K562 (cell line): Measurements from ENCODE around the gene BPNT1. TPM values are rescaled to one million over a fixed set of nuclear protein-coding genes. Genes with fewer than 3 reads are reported as not detected.

Experiments used
- E2F4 ChIP-seq: sonication (generic); formaldehyde crosslinking; IDR thresholded peaks from 2 replicates; pipeline ENCODE4 v1.8.0; 2022; ENCODE audit warnings: mild to moderate bottlenecking, low read depth, missing genetic modification reagents
- MCM3 ChIP-seq: fragments of 450-650 bp; IDR thresholded peaks from 2 replicates; pipeline ENCODE4 v1.6.1; 2016
- NRF1 ChIP-seq, 2 experiments: fragments of 450-650 bp; IDR thresholded peaks in 1 of 2; conservative IDR thresholded peaks in 1 of 2; 2 replicates each; pipeline ENCODE4 v1.6.1; 2014; ENCODE audit warnings: mild to moderate bottlenecking in 2 of 2
- PKNOX1 ChIP-seq: fragments of 450-650 bp; IDR thresholded peaks from 2 replicates; pipeline ENCODE4 v1.6.1; 2016
- PTRF ChIP-seq: fragments of 450-650 bp; IDR thresholded peaks from 2 replicates; pipeline ENCODE4 v1.6.1; 2016; ENCODE audit warnings: mild to moderate bottlenecking, missing genetic modification characterization, missing compliant biosample characterization
- RBBP5 ChIP-seq: fragments of 200-600 bp; sonication (generic); IDR thresholded peaks from 2 replicates; pipeline ENCODE4 v1.6.1; 2012; ENCODE audit warnings: borderline replicate concordance, mild to moderate bottlenecking, low read length, control low read depth, inconsistent platforms; ENCODE audit not compliant: insufficient read depth, poor library complexity, severe bottlenecking
- SPI1 ChIP-seq: IDR thresholded peaks from 2 replicates; pipeline ENCODE4 v1.6.1; 2011; ENCODE audit warnings: low read depth, low read length, control low read depth, borderline replicate concordance
- TAF1 ChIP-seq: IDR thresholded peaks from 2 replicates; pipeline ENCODE4 v1.6.1; 2011; ENCODE audit warnings: mild to moderate bottlenecking, low read length, moderate library complexity; ENCODE audit not compliant: insufficient read depth, control insufficient read depth, severe bottlenecking; ENCODE audit errors: extremely low read depth
- THRA ChIP-seq: fragments of 450-650 bp; IDR thresholded peaks from 2 replicates; pipeline ENCODE4 v1.6.1; 2017; ENCODE audit warnings: mild to moderate bottlenecking, moderate library complexity
- VEZF1 ChIP-seq: fragments of 200-800 bp; sonication (Bioruptor generic); IDR thresholded peaks from 2 replicates; pipeline ENCODE4 v1.6.1; 2017; ENCODE audit warnings: missing genetic modification characterization, missing compliant biosample characterization
- ZBED1 ChIP-seq: IDR thresholded peaks from 2 replicates; pipeline ENCODE4 v1.6.1; 2014
- ZBTB49 ChIP-seq: sonication (generic); formaldehyde crosslinking; IDR thresholded peaks from 2 replicates; pipeline ENCODE4 v1.8.0; 2022; ENCODE audit warnings: missing genetic modification reagents, mild to moderate bottlenecking, borderline replicate concordance
- ZBTB8A ChIP-seq: fragments of 450-650 bp; IDR thresholded peaks from 2 replicates; pipeline ENCODE4 v1.6.1; 2018; ENCODE audit warnings: mild to moderate bottlenecking, moderate library complexity; ENCODE audit not compliant: partially characterized antibody
- ZNF165 ChIP-seq: fragments of 250-450 bp; sonication (Bioruptor Pico); IDR thresholded peaks from 2 replicates; pipeline ENCODE4 v1.4.0; 2020; ENCODE audit warnings: borderline replicate concordance
- ZNF274 ChIP-seq: IDR thresholded peaks from 2 replicates; pipeline ENCODE4 v1.6.1; 2011; ENCODE audit warnings: low read depth, mild to moderate bottlenecking, low read length, moderate library complexity, borderline replicate concordance
- ZNF395 ChIP-seq: fragments of 200-800 bp; sonication (Bioruptor generic); IDR thresholded peaks from 2 replicates; pipeline ENCODE4 v1.6.1; 2017; ENCODE audit warnings: missing genetic modification characterization, missing compliant biosample characterization
- ZNF695 ChIP-seq: fragments of 450-650 bp; formaldehyde crosslinking; IDR thresholded peaks from 2 replicates; pipeline ENCODE4 v1.4.0; 2020; ENCODE audit warnings: mild to moderate bottlenecking, moderate library complexity
- ZSCAN32 ChIP-seq: fragments of 450-650 bp; formaldehyde crosslinking; IDR thresholded peaks from 2 replicates; pipeline ENCODE4 v1.4.0; 2020; ENCODE audit warnings: mild to moderate bottlenecking, moderate library complexity
- polyA plus RNA-seq, 8 experiments: library from polyadenylated mRNA; depleted of rRNA in 4 of 8; stranded (reverse) in 5 of 8; unstranded in 3 of 8; fragments of >200 nt; fragmentation: Nextera tagmentation in 2 of 8; fragmentation: Illumina TruSeq in 1 of 8; extraction: Ambion mirVana in 2 of 8; extraction: Trizol in 1 of 8; gene quantifications; 2 replicates each; pipeline versions ENCODE4 v1.2.1 to v1.2.3, GENCODE V29; 2011 to 2014; ENCODE audit warnings: inconsistent platforms in 1 of 8, missing spikeins in 1 of 8
- total RNA-seq, 7 experiments: library from RNA; depleted of rRNA in 6 of 7; stranded (reverse); fragments of >200 nt in 6 of 7; fragmentation: Illumina TruSeq in 2 of 7; extraction: Trizol in 2 of 7; gene quantifications; 2 replicates each; pipeline versions ENCODE4 v1.2.1 to v1.2.3, GENCODE V29; 2011 to 2021; ENCODE audit warnings: low replicate concordance in 1 of 7

The BPNT1 gene
- total and polyA plus RNA-seq, 9 of the 15 experiments (the other 6 are each of a cell fraction or from before 2014, with no cell fraction given) = 30.2 to 73.8 (median 40.5) TPM

- peak; percentile 82 for TF ChIP-seq VEZF1 (CRISPR knock-in tag)
- peak; percentile 90 to 91 for TF ChIP-seq NRF1 (conservative IDR thresholded peaks at IDR 0.05 in 1 of 2, IDR thresholded peaks at IDR 0.05 in 1 of 2)
- TF ChIP-seq ZNF165 (CRISPR knock-in tag) = no peak
- TF ChIP-seq PTRF (tag) = no peak
- peak; percentile 77 for TF ChIP-seq RBBP5
- TF ChIP-seq ZNF695 (CRISPR knock-in tag) = no peak
- TF ChIP-seq THRA = no peak
- TF ChIP-seq E2F4 (CRISPR knock-in tag) = no peak
- TF ChIP-seq ZBTB8A = no peak
- no peak for TF ChIP-seq ZNF274
- no peak for TF ChIP-seq ZSCAN32 (CRISPR knock-in tag)
- TF ChIP-seq ZBTB49 (CRISPR knock-in tag) = no peak
- TF ChIP-seq TAF1 = peak; percentile 71
- no peak for TF ChIP-seq SPI1
- peak; percentile 75 for TF ChIP-seq PKNOX1
- TF ChIP-seq ZBED1 = no peak
- no peak for TF ChIP-seq ZNF395 (CRISPR knock-in tag)
- TF ChIP-seq MCM3 = no peak
Observed at GRCh38 chr1:220089650-220090556, at the start of gene BPNT1 (continued).
